Stimulated activated CD4-positive, alpha-beta T cell treated with anti-CD3 and anti-CD28 coated beads, Interleukin-2, amount 100 ng/mL, for 4 hours (primary cell): ENCODE results near the gene MYH14.
A peak's percentile ranks its signal among the peaks of the same experiment; 100 is the strongest.
"Not testable (repeated sequence)": the region's sequence is repeated elsewhere in the genome, so short reads cannot be mapped to it uniquely, and the experiment has no call there.

ENCODE experiments used
- DNase-seq: peaks from one replicate; pipeline ENCODE4 v3.0.0-alpha.2; 2020; ENCODE audit warnings: low read depth

MYH14 gene

DNA sequence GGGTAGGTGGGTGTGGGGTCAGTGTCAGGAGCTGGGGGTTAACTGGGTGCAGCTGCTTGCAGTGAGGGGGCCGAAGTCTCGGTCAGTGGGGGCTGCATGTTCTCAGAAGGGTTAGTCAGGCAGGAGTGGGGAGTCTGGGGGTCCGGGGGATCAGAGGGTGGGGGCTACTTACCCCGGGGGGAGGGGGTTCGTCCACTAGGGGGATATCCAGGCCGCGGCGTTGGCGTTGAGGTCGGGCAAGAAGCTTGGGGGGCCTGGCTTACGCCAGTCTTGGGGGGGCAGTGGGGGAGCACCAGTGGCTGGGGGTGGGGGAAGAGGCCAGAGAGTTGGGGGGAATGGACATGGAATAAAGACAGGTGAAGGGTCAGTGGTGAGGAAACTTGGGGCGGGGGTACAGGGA lies 116.6 kb downstream of the MYH14 start:
- no peak for DNase-seq

DNA sequence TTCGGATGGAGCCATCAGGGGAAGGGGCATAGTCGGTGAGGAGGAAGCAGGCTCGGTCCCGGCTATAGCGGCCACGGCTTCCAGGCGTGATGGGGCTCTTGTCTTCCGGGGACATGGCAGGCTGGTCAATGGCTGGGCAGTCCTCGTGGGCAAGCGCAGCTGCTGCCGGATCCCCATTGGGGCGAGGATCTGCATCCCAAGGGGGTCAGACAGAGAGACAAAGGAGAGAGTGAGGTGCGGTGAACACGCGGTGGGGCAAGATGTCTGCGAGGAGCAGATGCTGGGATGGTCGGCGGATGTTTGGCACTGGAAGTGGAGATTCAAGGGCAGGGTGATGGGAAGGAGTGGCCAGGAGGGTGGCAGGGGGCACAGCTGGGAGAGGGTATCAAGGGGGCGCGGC lies 117.2 kb downstream of the MYH14 start:
- no peak for DNase-seq

- DNase-seq: no peak
These were observed 118.4 kb downstream of the MYH14 start for GRCh38 chr19:50321831-50322230.

- no peak for DNase-seq
These were observed 118.8 kb downstream of the MYH14 start for GRCh38 chr19:50322234-50322633.

DNA sequence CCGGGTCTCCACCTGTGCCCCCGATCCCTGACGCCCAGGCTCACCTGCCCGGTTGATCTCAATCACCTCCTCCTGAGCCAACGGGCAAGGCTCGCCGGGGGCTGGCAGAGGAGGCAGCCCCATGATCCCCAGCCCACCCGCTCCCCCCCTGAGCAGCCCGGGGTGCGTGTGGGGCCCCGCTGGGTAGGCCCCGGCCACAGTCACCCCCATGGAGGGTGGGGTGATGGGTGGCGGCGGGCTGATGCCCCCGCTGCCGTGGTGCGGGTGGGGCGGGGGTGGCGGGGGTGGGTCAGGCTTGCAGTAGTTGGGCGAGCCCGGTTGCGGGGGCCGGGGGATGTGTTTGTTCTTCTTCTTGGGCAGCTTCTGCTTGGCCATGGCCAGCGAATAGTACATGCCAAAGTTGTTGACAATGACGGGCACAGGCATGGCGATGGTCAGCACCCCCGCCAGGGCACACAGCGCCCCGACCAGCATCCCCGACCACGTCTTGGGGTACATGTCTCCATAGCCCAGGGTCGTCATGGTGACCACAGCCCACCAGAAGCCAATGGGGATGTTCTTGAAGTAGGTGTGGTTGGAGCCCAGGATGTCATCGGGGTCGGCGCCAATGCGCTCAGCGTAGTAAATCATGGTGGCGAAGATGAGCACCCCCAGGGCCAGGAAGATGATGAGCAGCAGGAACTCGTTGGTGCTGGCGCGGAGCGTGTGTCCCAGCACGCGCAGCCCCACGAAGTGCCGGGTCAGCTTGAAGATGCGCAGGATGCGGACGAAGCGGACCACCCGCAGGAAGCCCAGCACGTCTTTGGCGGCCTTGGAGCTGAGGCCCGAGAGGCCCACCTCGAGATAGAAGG lies 119.7 kb downstream of the MYH14 start:
- no peak for DNase-seq

DNA sequence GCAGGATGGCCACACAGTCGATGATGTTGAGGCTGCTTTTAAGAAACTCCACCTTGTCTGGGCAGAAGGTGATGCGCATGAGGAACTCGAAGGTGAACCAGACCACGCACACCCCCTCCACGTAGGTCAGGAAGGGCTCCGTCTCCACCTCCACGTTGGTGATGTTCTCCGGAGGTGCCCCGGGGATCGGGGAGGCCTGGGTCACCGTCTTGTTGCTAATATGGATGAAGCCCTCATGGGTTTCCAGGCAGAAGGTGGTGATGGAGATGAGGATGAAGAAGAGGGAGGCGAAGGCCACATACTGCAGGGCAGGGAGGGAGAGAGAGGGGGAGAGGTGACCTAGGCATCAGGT lies 120.3 kb downstream of the MYH14 start:
- no peak for DNase-seq

- no peak for DNase-seq
These were observed 120.9 kb downstream of the MYH14 start for GRCh38 chr19:50324331-50324730.

- DNase-seq: peak; percentile 55
These were observed 122.1 kb downstream of the MYH14 start for GRCh38 chr19:50325310-50326100.

DNA sequence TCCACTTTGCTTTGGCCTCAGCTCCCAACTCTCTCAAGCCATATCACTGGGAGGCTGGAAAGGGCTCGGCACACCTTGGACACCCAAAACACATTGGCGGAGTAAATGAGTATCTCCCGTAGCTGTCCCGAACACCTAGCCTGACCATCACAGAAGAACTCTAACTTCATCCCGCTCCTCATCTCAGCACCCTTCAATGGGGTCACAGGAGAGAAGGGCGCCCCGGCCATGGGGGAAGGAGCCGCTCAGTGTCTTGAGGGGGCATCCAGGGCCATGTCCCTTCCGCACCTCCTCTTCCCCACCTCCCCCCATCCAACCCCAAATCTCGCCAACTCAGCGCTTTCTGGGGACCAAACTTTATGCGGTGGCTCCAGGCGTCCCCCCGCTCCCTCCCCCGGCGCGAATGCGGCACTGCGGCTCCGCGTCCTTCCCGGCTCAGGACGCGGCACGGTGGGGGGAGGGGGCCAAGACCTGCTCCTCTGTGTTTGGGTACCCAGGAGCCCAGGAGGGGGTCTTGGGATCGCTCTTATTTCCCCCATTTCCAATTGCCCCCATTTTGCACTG lies 122.8 kb downstream of the MYH14 start:
- DNase-seq: no peak

GRCh38 chr19:50327013-50327412 lies 123.6 kb downstream of the MYH14 start:
- DNase-seq: no peak

GRCh38 chr19:50327461-50328223 lies 124.2 kb downstream of the MYH14 start:
- no peak for DNase-seq

DNA sequence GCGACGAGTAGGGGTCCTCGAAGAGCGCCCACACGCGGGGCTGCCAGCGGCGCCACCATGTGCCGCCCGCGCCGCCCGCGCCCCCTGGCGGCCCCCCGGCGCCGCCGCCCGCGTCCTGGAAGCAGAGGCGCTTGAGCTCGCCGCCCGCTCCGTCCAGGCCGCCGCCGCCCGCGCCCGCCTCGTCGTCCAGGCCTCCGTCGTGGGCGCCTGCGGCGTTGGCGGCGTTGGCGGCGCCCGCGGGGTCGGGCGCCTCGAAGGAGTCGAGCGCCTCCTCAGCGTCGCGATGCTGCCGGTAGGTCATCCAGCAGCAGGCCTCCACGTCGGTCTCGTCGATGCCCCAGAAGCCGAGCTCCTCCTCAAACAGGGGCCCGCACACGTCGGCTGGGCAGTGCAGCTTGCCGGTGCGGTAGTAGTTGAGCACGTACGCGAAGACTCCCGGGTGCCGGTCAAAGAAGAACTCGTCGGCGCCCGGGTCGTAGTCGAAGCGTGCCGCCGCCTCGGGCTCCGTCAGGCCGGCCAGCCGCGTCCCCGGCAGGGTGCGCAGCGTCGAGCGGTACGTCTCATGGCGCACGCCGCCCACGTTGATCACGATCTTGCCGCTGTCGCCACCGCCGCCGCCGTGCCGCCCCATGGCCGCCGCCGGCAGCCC lies 124.9 kb downstream of the MYH14 start:
- DNase-seq: no peak

- no peak for DNase-seq
These were observed 125.4 kb downstream of the MYH14 start for GRCh38 chr19:50328873-50329145.

- peak; percentile 94 for DNase-seq
These were observed 125.9 kb downstream of the MYH14 start, which contains the start of gene KCNC3 for GRCh38 chr19:50329146-50329925. KCNC3 (minus strand) TSS chr19:50329377; CDS start chr19:50329082, 295 bp downstream.

GRCh38 chr19:50329926-50330294 lies 126.5 kb downstream of the MYH14 start:
- not testable (repeated sequence) for DNase-seq

DNA sequence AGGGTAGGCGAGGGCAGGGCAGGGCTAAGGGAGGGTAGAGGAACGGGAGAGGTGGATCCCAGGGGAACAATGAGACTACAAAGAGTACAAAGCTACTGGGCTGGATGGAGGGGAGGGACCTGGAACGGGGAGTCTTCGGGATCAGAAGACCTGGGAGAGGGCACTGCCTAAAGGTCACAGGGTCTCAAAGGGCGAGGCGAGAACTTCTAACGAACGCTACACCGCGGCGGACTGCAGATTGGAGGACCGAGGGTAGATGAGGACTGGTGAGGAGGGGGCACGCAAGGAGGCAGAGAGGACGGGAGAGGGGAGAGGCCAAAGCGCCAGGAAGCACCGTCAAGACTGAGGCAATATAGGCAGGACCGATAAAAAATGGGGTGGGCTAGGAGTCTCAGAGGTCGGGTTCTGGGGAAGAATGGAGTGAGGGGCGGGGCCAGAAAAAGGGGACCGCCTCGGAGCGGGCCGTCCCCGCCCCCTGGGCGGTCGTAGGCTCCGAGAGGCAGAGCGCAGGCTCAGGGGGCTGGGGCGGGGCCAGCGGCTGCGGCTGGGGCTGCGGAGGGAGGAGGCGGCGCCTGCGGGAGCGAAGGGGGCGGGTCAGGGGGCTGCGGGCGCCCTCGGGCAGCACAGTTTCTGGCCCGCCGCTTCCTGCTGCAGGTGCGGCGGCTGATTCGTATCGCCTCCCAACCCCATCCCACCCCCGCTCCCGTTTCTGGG lies 127.1 kb downstream of the MYH14 start:
- DNase-seq: peak; percentile 74

- no peak for DNase-seq
These were observed 128.0 kb downstream of the MYH14 start for GRCh38 chr19:50331221-50331993.

DNA sequence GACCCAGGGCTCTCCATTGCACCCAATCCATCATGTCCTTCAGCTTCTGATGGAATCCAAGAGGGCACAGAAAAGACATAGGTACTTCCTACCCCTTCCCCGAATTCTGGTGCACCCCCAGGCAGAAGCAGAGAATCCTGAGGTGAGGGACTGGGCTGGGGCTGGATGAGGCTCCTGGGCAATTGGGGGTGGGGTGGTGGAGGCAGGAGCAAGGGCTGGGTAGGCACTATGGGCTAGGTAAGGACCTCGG lies 128.5 kb downstream of the MYH14 start:
- DNase-seq: no peak

DNA sequence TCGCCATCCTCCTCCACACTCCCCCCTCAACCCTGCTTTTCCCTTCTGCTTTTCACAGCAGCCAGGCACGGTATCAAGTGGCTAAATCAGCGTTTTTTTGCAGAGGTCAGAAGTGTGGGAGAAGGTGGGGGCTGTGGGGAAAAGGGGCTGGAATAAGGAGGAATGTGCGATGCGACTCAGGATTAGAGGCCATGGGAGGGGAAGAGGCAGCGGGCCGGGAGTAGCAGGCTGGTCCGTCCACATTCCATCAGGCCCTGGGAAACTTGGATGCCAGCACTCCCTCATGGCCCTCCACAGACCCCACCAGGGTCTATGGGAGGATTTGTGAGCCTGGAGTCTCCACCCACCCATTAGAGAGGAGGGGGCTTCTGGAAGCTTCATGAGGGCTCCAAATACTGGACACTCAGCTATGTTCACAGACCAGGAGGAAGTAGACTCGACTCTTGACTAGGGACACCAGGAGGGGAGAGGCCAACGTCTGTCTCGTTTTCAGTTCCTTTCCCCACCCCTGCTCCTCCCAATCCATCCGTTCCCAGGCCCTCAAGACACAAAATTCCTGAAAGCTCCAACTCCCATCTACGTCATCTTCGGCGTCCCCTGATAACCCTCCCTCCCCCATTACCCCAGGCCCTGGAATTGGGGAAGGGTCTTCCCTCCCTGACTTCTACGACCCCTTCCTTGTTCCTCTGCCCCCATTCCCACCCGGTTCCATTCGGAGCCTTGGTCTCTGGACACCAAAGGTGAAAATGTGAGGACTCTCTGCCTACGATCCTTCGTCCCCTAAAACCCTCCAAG lies 129.0 kb downstream of the MYH14 start:
- no peak for DNase-seq
